Gastrocnemius medialis (tissue), 4 donors: Measurements from ENCODE around the gene ORM1. TPM values are rescaled to one million over a fixed set of nuclear protein-coding genes. Genes with fewer than 3 reads are reported as not detected.
"Not testable (repeated sequence)": the region's sequence is repeated elsewhere in the genome, so short reads cannot be mapped to it uniquely, and the experiment has no call there.

Experiments
- ATAC-seq, 2 donors: fragments of 150-250 bp; one replicate each; pipeline ENCODE4 v1.9.1; 2016
- DNase-seq, 2 donors: peaks; one replicate each; pipeline ENCODE4 v3.0.0-alpha.2; 2019
- H3K27ac ChIP-seq, 4 donors: fragments of 200-600 bp; sonication (generic); 1 replicate in 1 of 4; 2 replicates in 3 of 4; pipeline ENCODE4 v1.5.1; 2016 to 2018; ENCODE audit warnings: mild to moderate bottlenecking in 2 of 4, moderate library complexity in 1 of 4
- H3K27me3 ChIP-seq, 3 donors: fragments of 200-600 bp; sonication (generic) in 2 of 3; 1 replicate in 1 of 3; 2 replicates in 2 of 3; pipeline versions ENCODE4 v1.5.1 to v1.6.0; 2016 to 2019; ENCODE audit warnings: mild to moderate bottlenecking in 1 of 3, moderate library complexity in 1 of 3
- H3K36me3 ChIP-seq, 2 donors: fragments of 200-600 bp; sonication (generic) in 1 of 2; one replicate each; pipeline ENCODE4 v1.5.1; 2017 to 2018
- H3K4me1 ChIP-seq, 2 donors: fragments of 200-600 bp; sonication (generic) in 1 of 2; one replicate each; pipeline ENCODE4 v1.5.1; 2016 to 2017; ENCODE audit warnings: mild to moderate bottlenecking in 2 of 2
- H3K4me3 ChIP-seq, 4 donors: fragments of 200-600 bp; sonication (generic) in 3 of 4; 1 replicate in 1 of 4; 2 replicates in 3 of 4; pipeline ENCODE4 v1.5.1; 2016 to 2019; ENCODE audit warnings: mild to moderate bottlenecking in 2 of 4
- H3K9me3 ChIP-seq, 3 donors: fragments of 200-600 bp; sonication (generic) in 2 of 3; 1 replicate in 1 of 3; 2 replicates in 2 of 3; pipeline ENCODE4 v1.5.1; 2016 to 2019
- POLR2A ChIP-seq, 2 donors: fragments of 450-650 bp; IDR thresholded peaks; one replicate each; pipeline ENCODE4 v1.6.1; 2017; ENCODE audit warnings: antibody characterized with exemption in 2 of 2, mild to moderate bottlenecking in 2 of 2, moderate library complexity in 2 of 2
- in situ Hi-C, 4 donors: fragments of 200-750 bp; cut with MboI; loops; one replicate each; pipeline versions ENCODE4 v1.15.0 to v1.8.0; 2017; ENCODE audit warnings: low sequenced_read_pairs in 4 of 4
- intact Hi-C: fragments of 100-400 bp; cut with DNase I; formaldehyde crosslinking; loops from one replicate; pipeline ENCODE4 v1.15.1; 2023; ENCODE audit warnings: low total_unique reads
- total RNA-seq, 4 donors: library from RNA; depleted of rRNA; stranded (reverse); fragments of >200 nt; gene quantifications; one replicate each; pipeline versions ENCODE4 v1.1.0 to v1.2.3, GENCODE V29; 2016
- TF ChIP-seq, protein P1 (sequence below), 5 experiments: fragments of 450-650 bp in 3 of 5; fragments of 200-600 bp in 2 of 5; sonication (generic) in 2 of 5; IDR thresholded peaks in 4 of 5; conservative IDR thresholded peaks in 1 of 5; 1 replicate in 4 of 5; 2 replicates in 1 of 5; pipeline ENCODE4 v1.5.1; 2016 to 2019; ENCODE audit warnings: antibody characterized with exemption in 5 of 5, mild to moderate bottlenecking in 3 of 5, moderate library complexity in 3 of 5

Gene ORM1
- 10 to 100 TPM in 2 of 4 donors, not detected in 2; 33.5 to 92.8 TPM for total RNA-seq

DNA sequence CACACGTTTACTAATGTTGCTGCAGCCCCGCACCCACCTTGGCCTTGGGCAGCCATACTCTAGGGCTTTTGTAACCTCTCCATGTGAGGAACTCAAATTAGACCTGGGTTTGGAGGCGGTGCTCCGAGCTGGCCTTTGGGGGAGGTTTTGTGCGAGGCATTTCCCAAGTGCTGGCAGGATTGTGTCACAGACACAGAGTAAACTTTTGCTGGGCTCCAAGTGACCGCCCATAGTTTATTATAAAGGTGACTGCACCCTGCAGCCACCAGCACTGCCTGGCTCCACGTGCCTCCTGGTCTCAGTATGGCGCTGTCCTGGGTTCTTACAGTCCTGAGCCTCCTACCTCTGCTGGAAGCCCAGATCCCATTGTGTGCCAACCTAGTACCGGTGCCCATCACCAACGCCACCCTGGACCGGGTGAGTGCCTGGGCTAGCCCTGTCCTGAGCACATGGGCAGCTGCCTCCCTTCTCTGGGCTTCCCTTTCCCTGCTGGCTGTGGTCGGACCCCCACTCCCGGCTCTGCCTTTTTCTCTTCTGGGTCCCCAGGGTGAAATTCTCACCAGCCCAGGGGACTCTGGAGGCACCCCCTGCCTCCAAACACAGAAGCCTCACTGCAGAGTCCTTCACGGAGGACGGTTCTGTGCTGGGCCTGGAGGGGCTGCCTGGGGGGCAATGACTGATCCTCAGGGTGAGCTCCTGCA, at the start of gene ORM1:
TSS of gene ORM1 (plus strand) at position 268 of the 701 bp plus-strand sequence. CDS start at position 304, 36 bp downstream.
- H3K4me1 ChIP-seq, ATAC-seq, in situ Hi-C loops, intact Hi-C loops, H3K27ac ChIP-seq, H3K4me3 ChIP-seq, H3K36me3 ChIP-seq, H3K27me3 ChIP-seq, DNase-seq, H3K9me3 ChIP-seq: not testable (repeated sequence)

DNA sequence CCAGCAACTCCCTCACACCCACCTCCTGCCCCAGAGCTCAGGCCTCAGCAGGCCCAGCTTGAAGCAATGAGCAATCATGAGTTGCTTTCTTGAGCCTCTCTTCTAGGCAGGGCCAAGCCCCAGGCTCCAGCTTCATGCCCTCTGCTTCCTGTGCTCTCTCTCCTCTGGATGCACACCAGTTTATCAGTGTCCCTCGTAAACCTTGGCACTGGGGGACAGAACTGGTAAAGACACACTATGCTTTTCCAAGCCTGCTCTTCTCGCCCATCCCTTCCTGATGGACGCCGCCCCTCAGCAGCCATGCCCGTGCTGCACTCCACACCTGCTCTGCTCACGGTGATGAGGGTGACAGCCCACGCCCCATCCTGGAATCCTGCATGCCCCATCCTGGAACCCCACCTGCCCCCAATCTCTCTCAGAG, 49.4 kb upstream of the ORM1 start:
- Histone ChIP-seq H3K27ac (no peak overlapping the region), H3K36me3 (no peaks in the 10 kb centered on the region)

DNA sequence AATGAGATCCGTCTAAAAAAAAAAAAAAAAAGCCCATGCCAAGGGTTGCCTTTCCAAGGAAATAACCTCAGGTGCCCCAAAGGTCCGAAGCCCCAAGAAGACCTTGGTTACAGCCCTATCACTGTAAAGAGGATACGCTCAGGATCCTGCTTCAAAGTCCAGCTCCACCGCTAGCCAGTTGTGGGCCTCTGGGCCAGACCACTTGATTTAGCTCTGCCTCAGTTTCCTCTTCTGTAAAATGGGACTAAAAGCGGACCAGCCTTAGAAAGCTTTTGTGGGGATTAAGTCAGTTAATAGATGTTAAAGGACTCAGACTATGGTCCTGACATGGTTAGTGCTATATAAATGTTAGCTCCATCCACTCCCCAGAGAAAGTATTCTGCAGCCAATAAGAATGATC, 48.7 kb upstream of the ORM1 start:
- DNase-seq: no peak
- intact Hi-C loops: loop anchor here (10.0 kb wide), 1 partner anchor 359 kb away; no protein-coding TSS in a partner anchor

More for the DNA sequence above, 49.4 kb upstream of the ORM1 start:
- in situ Hi-C loops: loop anchor here in 2 of 4 donors (5.0 to 10.0 kb wide), 2 partner anchors 109 to 121 kb away; no protein-coding TSS in a partner anchor
- DNase-seq (peak in 1 of 2 donors; percentile 5), ATAC-seq (no peak)
- peaks cover 3 to 12% of the 10 kb centered on the region in 2 donors for H3K4me1 ChIP-seq
- TF ChIP-seq, protein P1, sequence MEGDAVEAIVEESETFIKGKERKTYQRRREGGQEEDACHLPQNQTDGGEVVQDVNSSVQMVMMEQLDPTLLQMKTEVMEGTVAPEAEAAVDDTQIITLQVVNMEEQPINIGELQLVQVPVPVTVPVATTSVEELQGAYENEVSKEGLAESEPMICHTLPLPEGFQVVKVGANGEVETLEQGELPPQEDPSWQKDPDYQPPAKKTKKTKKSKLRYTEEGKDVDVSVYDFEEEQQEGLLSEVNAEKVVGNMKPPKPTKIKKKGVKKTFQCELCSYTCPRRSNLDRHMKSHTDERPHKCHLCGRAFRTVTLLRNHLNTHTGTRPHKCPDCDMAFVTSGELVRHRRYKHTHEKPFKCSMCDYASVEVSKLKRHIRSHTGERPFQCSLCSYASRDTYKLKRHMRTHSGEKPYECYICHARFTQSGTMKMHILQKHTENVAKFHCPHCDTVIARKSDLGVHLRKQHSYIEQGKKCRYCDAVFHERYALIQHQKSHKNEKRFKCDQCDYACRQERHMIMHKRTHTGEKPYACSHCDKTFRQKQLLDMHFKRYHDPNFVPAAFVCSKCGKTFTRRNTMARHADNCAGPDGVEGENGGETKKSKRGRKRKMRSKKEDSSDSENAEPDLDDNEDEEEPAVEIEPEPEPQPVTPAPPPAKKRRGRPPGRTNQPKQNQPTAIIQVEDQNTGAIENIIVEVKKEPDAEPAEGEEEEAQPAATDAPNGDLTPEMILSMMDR (IDR thresholded peaks at IDR 0.05 in 4 of 5, conservative IDR thresholded peaks at IDR 0.05 in 1 of 5): no peak
- no peak for TF ChIP-seq POLR2A (IDR thresholded peaks at IDR 0.05)
- intact Hi-C loops: loop anchor here (10.0 kb wide), 1 partner anchor 359 kb away; no protein-coding TSS in a partner anchor
- no peaks in the 10 kb centered on the region for H3K9me3 ChIP-seq
- H3K4me3 ChIP-seq: no peak overlapping the region
- no peaks in the 10 kb centered on the region for H3K27me3 ChIP-seq

DNA sequence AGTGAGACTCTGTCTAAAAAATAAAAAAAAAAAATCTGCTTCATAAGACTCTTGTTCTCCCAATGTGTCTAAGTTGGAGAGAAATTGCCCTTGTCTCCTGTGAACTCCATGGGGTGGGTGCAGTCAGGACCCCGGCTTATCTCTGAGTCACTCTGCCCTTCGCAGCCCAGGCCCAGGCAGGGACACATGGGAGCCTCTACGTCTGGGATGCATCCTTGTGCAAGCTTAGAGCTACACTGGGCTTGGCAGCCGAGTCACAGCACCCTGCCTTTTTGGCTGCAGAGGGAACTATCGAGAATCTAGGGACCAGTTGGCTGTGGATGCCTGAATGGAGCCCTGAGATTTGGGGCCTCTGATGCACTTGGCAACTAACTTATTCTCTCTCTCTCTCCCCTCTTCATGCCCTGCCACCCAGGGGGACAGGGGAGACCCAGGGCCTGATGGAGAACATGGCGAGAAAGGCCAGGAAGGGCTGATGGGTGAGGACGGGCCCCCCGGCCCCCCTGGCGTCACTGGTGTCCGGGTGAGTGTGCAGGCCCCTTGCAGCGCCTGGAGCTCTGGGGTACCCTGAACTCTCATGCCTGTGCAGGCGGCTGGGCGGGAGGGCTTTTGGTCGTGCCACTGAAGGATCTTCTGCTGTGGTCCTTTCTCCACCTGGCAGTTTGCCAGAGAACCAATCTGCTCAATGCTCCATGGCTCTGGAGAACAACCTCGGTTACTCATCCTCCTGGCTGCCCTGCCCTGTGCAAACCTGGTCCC, 47.5 kb upstream of the ORM1 start:
- Histone ChIP-seq H3K27ac (no peak overlapping the region), H3K36me3 (no peaks in the 10 kb centered on the region), H3K9me3 (no peaks in the 10 kb centered on the region), H3K27me3 (no peaks in the 10 kb centered on the region), H3K4me1 (peaks cover 3 to 12% of the 10 kb centered on the region in 2 donors), H3K4me3 (no peak overlapping the region)
- TF ChIP-seq, protein P1 (IDR thresholded peaks at IDR 0.05 in 4 of 5, conservative IDR thresholded peaks at IDR 0.05 in 1 of 5): no peak
- TF ChIP-seq POLR2A (IDR thresholded peaks at IDR 0.05): no peak
- DNase-seq (peak in 1 of 2 donors; percentile 9), ATAC-seq (no peak)
- intact Hi-C loops (loop anchor here (10.0 kb wide), 1 partner anchor 361 kb away; no protein-coding TSS in a partner anchor), in situ Hi-C loops (loop anchor here in 2 of 4 donors (10.0 to 25.0 kb wide), 2 partner anchors 111 to 463 kb away; no protein-coding TSS in a partner anchor)

More for the DNA sequence above, 48.7 kb upstream of the ORM1 start:
- Histone ChIP-seq H3K9me3 (no peaks in the 10 kb centered on the region), H3K27me3 (no peaks in the 10 kb centered on the region), H3K36me3 (no peaks in the 10 kb centered on the region), H3K4me3 (no peak overlapping the region), H3K27ac (no peak overlapping the region), H3K4me1 (peaks cover 3 to 12% of the 10 kb centered on the region in 2 donors)
- in situ Hi-C loops: loop anchor here in 2 of 4 donors (5.0 to 10.0 kb wide), 2 partner anchors 109 to 122 kb away; no protein-coding TSS in a partner anchor
- ATAC-seq: no peak
- TF ChIP-seq, protein P1 (IDR thresholded peaks at IDR 0.05 in 4 of 5, conservative IDR thresholded peaks at IDR 0.05 in 1 of 5): no peak
- no peak for TF ChIP-seq POLR2A (IDR thresholded peaks at IDR 0.05)
